GM19397 (cell line): ENCODE measurements around the gene MORF4L1.
A peak's percentile ranks its signal among the peaks of the same experiment; 100 is the strongest.

Experiments used
- ATAC-seq: cut with Tn5 transposase; IDR thresholded peaks from one replicate; pipeline ENCODE4 v1.9.1; 2021; ENCODE audit warnings: mild to moderate bottlenecking, moderate library complexity; ENCODE audit not compliant: unreplicated experiment

MORF4L1 gene

GRCh38 chr15:78943692-78944091 lies 71.0 kb downstream of the MORF4L1 start:
- ATAC-seq: no peak

GRCh38 chr15:78944202-78944625 lies 71.5 kb downstream of the MORF4L1 start:
- ATAC-seq: peak; percentile 27

- ATAC-seq: peak; percentile 70
Measured at GRCh38 chr15:78944669-78945407, 72.1 kb downstream of the MORF4L1 start, which contains the start of gene CTSH. Gene CTSH (minus strand): TSS chr15:78945046. CDS start chr15:78944981, 65 bp downstream.

GRCh38 chr15:78946493-78946892 lies 73.8 kb downstream of the MORF4L1 start:
- no peak for ATAC-seq

- no peak for ATAC-seq
Measured at GRCh38 chr15:78947506-78947905, 74.8 kb downstream of the MORF4L1 start.
